Peyer's patch (tissue), 4 donors: ENCODE data around the gene ST3GAL2. TPM values are rescaled to one million over a fixed set of nuclear protein-coding genes. Genes with fewer than 3 reads are reported as not detected.

Source experiments
- DNase-seq, 3 donors: peaks; one replicate each; pipeline ENCODE4 v3.0.0-alpha.2; 2017 to 2019
- H3K27ac ChIP-seq, 4 donors: fragments of 200-600 bp; sonication (generic); one replicate each; pipeline ENCODE4 v1.5.1; 2016 to 2019
- H3K27me3 ChIP-seq, 2 donors: fragments of 200-600 bp; sonication (generic); one replicate each; pipeline ENCODE4 v1.5.1; 2019
- H3K36me3 ChIP-seq, 3 donors: fragments of 200-600 bp; sonication (generic); one replicate each; pipeline ENCODE4 v1.5.1; 2016 to 2019
- H3K4me1 ChIP-seq, 4 donors: fragments of 200-600 bp; sonication (generic); one replicate each; pipeline ENCODE4 v1.5.1; 2016 to 2019
- H3K4me3 ChIP-seq, 4 donors: fragments of 200-600 bp; sonication (generic); 1 replicate in 3 of 4; 2 replicates in 1 of 4; pipeline ENCODE4 v1.5.1; 2016 to 2019; ENCODE audit warnings: mild to moderate bottlenecking in 1 of 4
- H3K9me3 ChIP-seq, 4 donors: fragments of 200-600 bp; sonication (generic); one replicate each; pipeline ENCODE4 v1.5.1; 2016 to 2019; ENCODE audit warnings: mild to moderate bottlenecking in 1 of 4
- CTCF ChIP-seq, 6 experiments: fragments of 450-650 bp in 4 of 6; fragments of 200-600 bp in 2 of 6; sonication (generic) in 1 of 6; IDR thresholded peaks; one replicate each; pipeline ENCODE4 v1.5.1; 2017 to 2019; ENCODE audit warnings: antibody characterized with exemption in 6 of 6, mild to moderate bottlenecking in 3 of 6, moderate library complexity in 1 of 6
- POLR2A ChIP-seq, 2 donors: fragments of 450-650 bp; IDR thresholded peaks; one replicate each; pipeline ENCODE4 v1.5.1; 2017; ENCODE audit warnings: antibody characterized with exemption in 2 of 2, mild to moderate bottlenecking in 2 of 2, moderate library complexity in 2 of 2
- total RNA-seq, 4 donors: library from RNA; depleted of rRNA; stranded (reverse); fragments of >200 nt; gene quantifications; one replicate each; pipeline ENCODE4 v1.1.0, GENCODE V29; 2016

ST3GAL2 gene
- total RNA-seq, 4 donors from 2014 or later: 13.0 to 27.5 (median 19.6) TPM

- Histone ChIP-seq H3K4me1 (peaks cover 13 to 83% (median 57%) of the 10 kb centered on the region in 4 donors), H3K4me3 (no peak overlapping the region), H3K27me3 (no peaks in the 10 kb centered on the region), H3K27ac (peak overlapping the region in 3 of 4 donors; percentile 47 to 77 (median 58)), H3K36me3 (no peaks in the 10 kb centered on the region), H3K9me3 (no peaks in the 10 kb centered on the region)
- peak in 2 of 3 donors; percentile 69 to 70 for DNase-seq
- TF ChIP-seq CTCF (IDR thresholded peaks at IDR 0.05) (no peak), POLR2A (IDR thresholded peaks at IDR 0.05) (no peak)
Observed at GRCh38 chr16:70432723-70433457, 6.0 kb downstream of the ST3GAL2 start.

- H3K9me3 ChIP-seq: no peaks in the 10 kb centered on the region
- TF ChIP-seq CTCF (IDR thresholded peaks at IDR 0.05) (no peak), POLR2A (IDR thresholded peaks at IDR 0.05) (no peak)
- DNase-seq: no peak
- no peak overlapping the region for H3K4me3 ChIP-seq
- no peaks in the 10 kb centered on the region for H3K27me3 ChIP-seq
- peaks cover 13 to 83% (median 58%) of the 10 kb centered on the region in 4 donors for H3K4me1 ChIP-seq
- H3K36me3 ChIP-seq: no peaks in the 10 kb centered on the region
- peak overlapping the region in 3 of 4 donors; percentile 32 to 77 (median 47) for H3K27ac ChIP-seq
Observed at GRCh38 chr16:70432356-70432722, 6.6 kb downstream of the ST3GAL2 start.

DNA sequence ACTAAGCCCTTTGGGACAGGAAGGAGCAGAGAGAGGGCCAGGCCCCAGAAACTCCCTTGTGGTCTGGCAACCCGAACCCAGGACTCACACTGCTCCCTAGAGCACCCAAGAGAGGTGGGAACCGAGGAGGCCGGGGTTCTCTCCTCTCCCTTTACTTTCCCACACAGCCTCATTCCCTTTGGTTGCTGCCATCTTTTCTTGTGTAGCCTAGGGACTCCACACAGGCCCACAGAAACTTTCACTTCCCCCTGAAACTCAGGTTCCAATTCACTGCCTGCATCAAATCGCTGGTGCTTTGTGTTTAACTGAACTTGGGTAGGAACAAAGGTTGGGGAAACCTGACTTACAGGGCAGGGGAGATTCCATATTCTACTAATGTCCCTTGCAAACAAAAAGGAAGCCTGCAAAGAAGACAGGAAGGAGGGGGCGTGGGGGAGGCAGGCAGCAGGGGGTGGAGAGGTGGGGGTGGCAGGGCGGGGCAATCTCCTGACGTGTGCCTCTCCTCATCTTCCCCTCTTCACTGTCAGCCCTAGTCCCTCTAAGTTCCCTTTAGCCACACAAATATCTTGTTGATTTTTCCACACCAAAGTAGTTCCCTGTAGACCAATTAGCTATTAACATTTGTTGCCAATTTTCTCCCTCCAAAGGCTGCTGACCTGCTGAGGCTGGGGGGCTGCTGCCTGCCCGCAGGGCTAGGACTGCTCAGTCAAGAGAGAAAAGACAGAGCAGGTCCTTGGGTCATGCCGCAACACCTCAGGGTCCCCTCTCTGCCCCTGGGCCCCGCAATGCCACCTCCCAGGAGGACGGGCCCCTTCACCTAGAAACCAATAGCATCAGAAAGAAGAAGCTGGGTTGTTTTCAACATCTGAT is 8.0 kb downstream of the ST3GAL2 start:
- peaks cover 13 to 79% (median 52%) of the 10 kb centered on the region in 4 donors for H3K4me1 ChIP-seq
- peak in 2 of 3 donors; percentile 77 to 81 for DNase-seq
- TF ChIP-seq POLR2A (IDR thresholded peaks at IDR 0.05) (no peak), CTCF (IDR thresholded peaks at IDR 0.05) (no peak)

GRCh38 chr16:70429888-70430666 is 8.8 kb downstream of the ST3GAL2 start:
- Histone ChIP-seq H3K4me1 (peaks cover 13 to 79% (median 52%) of the 10 kb centered on the region in 4 donors), H3K36me3 (no peaks in the 10 kb centered on the region)

More for the DNA sequence above, 8.0 kb downstream of the ST3GAL2 start:
- H3K4me3 ChIP-seq: no peak overlapping the region
- peak overlapping the region; percentile 61 to 77 (median 71) for H3K27ac ChIP-seq
- no peaks in the 10 kb centered on the region for H3K27me3 ChIP-seq
- H3K9me3 ChIP-seq: no peaks in the 10 kb centered on the region
- no peaks in the 10 kb centered on the region for H3K36me3 ChIP-seq

More at GRCh38 chr16:70429888-70430666, 8.8 kb downstream of the ST3GAL2 start:
- H3K27ac ChIP-seq: peak overlapping the region; percentile 61 to 77 (median 71)
- H3K9me3 ChIP-seq: no peaks in the 10 kb centered on the region
- peak in 1 of 3 donors; percentile 40 for DNase-seq
- H3K27me3 ChIP-seq: no peaks in the 10 kb centered on the region
- TF ChIP-seq POLR2A (IDR thresholded peaks at IDR 0.05) (no peak), CTCF (IDR thresholded peaks at IDR 0.05) (no peak)
- H3K4me3 ChIP-seq: no peak overlapping the region
